IPS DF 6.9 (cell line): ENCODE measurements around the gene CLPSL2.

Experiments used
- DNase-seq: peaks from one replicate; pipeline ENCODE4 v3.0.0-alpha.2; 2013; ENCODE audit warnings: low read depth, low spot score
- H3K27ac ChIP-seq: one replicate; pipeline ENCODE4 v1.5.1; 2013; ENCODE audit warnings: low read length, control low read depth
- H3K27me3 ChIP-seq: 2 replicates; pipeline ENCODE4 v1.6.1; 2013; ENCODE audit warnings: mild to moderate bottlenecking, low read length; ENCODE audit not compliant: control insufficient read depth, insufficient read depth
- H3K36me3 ChIP-seq: 2 replicates; pipeline ENCODE4 v1.6.1; 2013; ENCODE audit warnings: low read length; ENCODE audit not compliant: control insufficient read depth, insufficient read depth
- H3K4me1 ChIP-seq: 2 replicates; pipeline ENCODE4 v1.6.1; 2013; ENCODE audit warnings: low read length; ENCODE audit not compliant: control insufficient read depth, insufficient read depth
- H3K4me3 ChIP-seq: 2 replicates; pipeline ENCODE4 v1.5.1; 2013; ENCODE audit warnings: mild to moderate bottlenecking, low read length
- H3K9me3 ChIP-seq: 2 replicates; pipeline ENCODE4 v1.6.1; 2013; ENCODE audit warnings: low read length, inconsistent platforms; ENCODE audit not compliant: control insufficient read depth, insufficient read depth
- WGBS: extraction: QIAGEN DNeasy Blood & Tissue Kit; methylation state at CpG from one replicate; pipeline ENCODE4 v1.1.7; 2013; ENCODE audit warnings: mixed read lengths, missing lambda C conversion rate; ENCODE audit not compliant: insufficient read length, insufficient coverage; 5-methylcytosine and 5-hydroxymethylcytosine counted together

CLPSL2 gene

GRCh38 chr6:35774116-35774794, 2.1 kb upstream of the CLPSL2 start:
- no peaks in the 10 kb centered on the region for H3K36me3 ChIP-seq
- DNase-seq: no peak
- H3K4me3 ChIP-seq: no peak overlapping the region
- H3K4me1 ChIP-seq: no peaks in the 10 kb centered on the region
- H3K9me3 ChIP-seq: no peaks in the 10 kb centered on the region
- WGBS: no CpG with 5 or more reads among the region's 11 CpGs
- no peaks in the 10 kb centered on the region for H3K27me3 ChIP-seq
- H3K27ac ChIP-seq: no peak overlapping the region

GRCh38 chr6:35775031-35775430, 1.4 kb upstream of the CLPSL2 start:
- Histone ChIP-seq H3K9me3 (no peaks in the 10 kb centered on the region), H3K27ac (no peak overlapping the region), H3K36me3 (no peaks in the 10 kb centered on the region), H3K27me3 (no peaks in the 10 kb centered on the region), H3K4me1 (no peaks in the 10 kb centered on the region), H3K4me3 (no peak overlapping the region)
- DNase-seq: no peak
- no CpG with 5 or more reads among the region's 6 CpGs for WGBS

GRCh38 chr6:35777356-35778102, 1.1 kb downstream of the CLPSL2 start:
- no peak for DNase-seq
- WGBS: no CpG with 5 or more reads among the region's 10 CpGs
- H3K27ac ChIP-seq: no peak overlapping the region
- H3K36me3 ChIP-seq: no peaks in the 10 kb centered on the region
- H3K4me1 ChIP-seq: no peaks in the 10 kb centered on the region
- no peaks in the 10 kb centered on the region for H3K27me3 ChIP-seq
- no peaks in the 10 kb centered on the region for H3K9me3 ChIP-seq
- H3K4me3 ChIP-seq: no peak overlapping the region

- H3K9me3 ChIP-seq: no peaks in the 10 kb centered on the region
- no peaks in the 10 kb centered on the region for H3K36me3 ChIP-seq
- no peak for DNase-seq
- no peak overlapping the region for H3K27ac ChIP-seq
- H3K4me1 ChIP-seq: no peaks in the 10 kb centered on the region
- H3K27me3 ChIP-seq: no peaks in the 10 kb centered on the region
- H3K4me3 ChIP-seq: no peak overlapping the region
- no CpG with 5 or more reads among the region's 2 CpGs for WGBS
Measured at GRCh38 chr6:35778437-35778836, 2.0 kb downstream of the CLPSL2 start.

- H3K27me3 ChIP-seq: no peaks in the 10 kb centered on the region
- no peaks in the 10 kb centered on the region for H3K36me3 ChIP-seq
- H3K4me3 ChIP-seq: no peak within 1 kb of the TSS
- WGBS: no CpG with 5 or more reads among the region's 7 CpGs
- H3K4me1 ChIP-seq: no peaks in the 10 kb centered on the region
- H3K9me3 ChIP-seq: no peaks in the 10 kb centered on the region
- H3K27ac ChIP-seq: no peak within 1 kb of the TSS
- no peak for DNase-seq
Measured at GRCh38 chr6:35780719-35781118, 4.3 kb downstream of the CLPSL2 start, which contains the start of gene CLPSL1. CLPSL1 (plus strand) TSS chr6:35781019; CDS start chr6:35781111, 92 bp downstream.

- Histone ChIP-seq H3K27me3 (no peaks in the 10 kb centered on the region), H3K36me3 (no peaks in the 10 kb centered on the region), H3K9me3 (no peaks in the 10 kb centered on the region), H3K27ac (no peak overlapping the region), H3K4me3 (no peak overlapping the region), H3K4me1 (no peaks in the 10 kb centered on the region)
- no CpG with 5 or more reads among the region's 2 CpGs for WGBS
- DNase-seq: no peak
Measured at GRCh38 chr6:35781290-35781689, 4.9 kb downstream of the CLPSL2 start.

- no CpG with 5 or more reads among the region's 3 CpGs for WGBS
- H3K27ac ChIP-seq: no peak overlapping the region
- DNase-seq: no peak
- no peaks in the 10 kb centered on the region for H3K4me1 ChIP-seq
- H3K9me3 ChIP-seq: no peaks in the 10 kb centered on the region
- H3K27me3 ChIP-seq: no peaks in the 10 kb centered on the region
- no peaks in the 10 kb centered on the region for H3K36me3 ChIP-seq
- no peak overlapping the region for H3K4me3 ChIP-seq
Measured at GRCh38 chr6:35782424-35782823, 6.0 kb downstream of the CLPSL2 start.

- DNase-seq: no peak
- H3K9me3 ChIP-seq: no peaks in the 10 kb centered on the region
- H3K27ac ChIP-seq: no peak overlapping the region
- H3K4me3 ChIP-seq: no peak overlapping the region
- no peaks in the 10 kb centered on the region for H3K4me1 ChIP-seq
- no peaks in the 10 kb centered on the region for H3K36me3 ChIP-seq
- no CpG with 5 or more reads among the region's 2 CpGs for WGBS
- no peaks in the 10 kb centered on the region for H3K27me3 ChIP-seq
Measured at GRCh38 chr6:35784200-35784599, 7.8 kb downstream of the CLPSL2 start.

GRCh38 chr6:35786272-35786671, 9.9 kb downstream of the CLPSL2 start:
- DNase-seq: no peak
- no peak overlapping the region for H3K27ac ChIP-seq
- no CpG with 5 or more reads among the region's 2 CpGs for WGBS
- H3K36me3 ChIP-seq: no peaks in the 10 kb centered on the region
- no peaks in the 10 kb centered on the region for H3K9me3 ChIP-seq
- H3K27me3 ChIP-seq: no peaks in the 10 kb centered on the region
- no peaks in the 10 kb centered on the region for H3K4me1 ChIP-seq
- H3K4me3 ChIP-seq: no peak overlapping the region

GRCh38 chr6:35786810-35787209, 10.4 kb downstream of the CLPSL2 start:
- DNase-seq: no peak
- H3K27me3 ChIP-seq: no peaks in the 10 kb centered on the region
- H3K36me3 ChIP-seq: no peaks in the 10 kb centered on the region
- WGBS: no CpG with 5 or more reads among the region's 25 CpGs
- no peaks in the 10 kb centered on the region for H3K9me3 ChIP-seq
- H3K4me3 ChIP-seq: no peak overlapping the region
- H3K27ac ChIP-seq: no peak overlapping the region
- H3K4me1 ChIP-seq: no peaks in the 10 kb centered on the region
